ENCODE results near the gene OR11L1.

OR11L1 gene, protein sequence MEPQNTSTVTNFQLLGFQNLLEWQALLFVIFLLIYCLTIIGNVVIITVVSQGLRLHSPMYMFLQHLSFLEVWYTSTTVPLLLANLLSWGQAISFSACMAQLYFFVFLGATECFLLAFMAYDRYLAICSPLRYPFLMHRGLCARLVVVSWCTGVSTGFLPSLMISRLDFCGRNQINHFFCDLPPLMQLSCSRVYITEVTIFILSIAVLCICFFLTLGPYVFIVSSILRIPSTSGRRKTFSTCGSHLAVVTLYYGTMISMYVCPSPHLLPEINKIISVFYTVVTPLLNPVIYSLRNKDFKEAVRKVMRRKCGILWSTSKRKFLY

DNA sequence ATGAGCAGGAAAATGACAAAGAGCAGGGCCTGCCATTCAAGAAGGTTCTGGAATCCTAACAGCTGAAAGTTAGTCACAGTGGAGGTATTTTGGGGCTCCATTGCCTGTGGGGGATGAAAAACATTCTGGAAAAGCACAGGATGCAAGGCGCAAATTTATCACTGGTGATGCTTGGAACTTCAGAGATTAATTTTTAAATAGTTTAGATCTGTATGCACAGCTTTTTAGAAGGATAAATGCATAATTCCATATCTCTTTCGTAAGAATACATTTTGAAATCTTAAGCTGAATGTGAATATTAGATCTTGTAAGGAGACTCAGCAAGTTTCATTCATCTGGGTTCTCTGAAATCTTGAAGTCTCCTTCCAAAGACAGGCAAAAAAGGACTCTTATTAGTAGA is at the start of gene OR11L1:
Gene OR11L1 (minus strand): TSS at position 101 of the 400 bp plus-strand sequence. CDS start 0 bp downstream, at position 101.
- no peak for FAIRE-seq

DNA sequence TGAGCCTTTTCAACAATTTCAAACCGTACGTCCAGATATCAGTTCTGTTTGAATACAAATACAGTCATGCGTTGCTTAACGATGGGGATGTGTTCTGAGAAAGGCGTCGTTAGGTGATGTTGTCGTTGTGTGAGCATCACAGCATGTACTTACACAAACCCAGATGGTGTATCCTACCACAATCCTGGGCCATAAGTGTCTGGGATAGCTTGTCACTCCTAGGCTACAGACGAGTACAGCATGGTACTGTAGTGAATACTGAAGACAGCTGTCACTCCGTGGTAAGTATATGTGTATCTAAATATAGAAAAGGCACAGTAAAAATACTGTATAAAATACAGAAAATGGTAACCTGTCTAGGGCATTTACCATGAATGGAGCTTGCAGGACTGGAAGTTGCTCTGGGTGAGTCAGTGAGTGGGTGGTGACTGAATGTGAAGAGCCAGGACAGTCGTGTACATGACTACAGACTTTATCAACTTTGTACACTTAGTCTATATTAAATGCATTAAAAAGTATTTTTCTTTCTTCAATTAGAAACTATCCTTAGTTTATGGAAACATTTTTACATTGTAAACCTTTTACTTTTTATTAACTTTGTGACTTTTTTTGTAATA is 43.2 kb upstream of the OR11L1 start:
- peak; percentile 49 for FAIRE-seq

DNA sequence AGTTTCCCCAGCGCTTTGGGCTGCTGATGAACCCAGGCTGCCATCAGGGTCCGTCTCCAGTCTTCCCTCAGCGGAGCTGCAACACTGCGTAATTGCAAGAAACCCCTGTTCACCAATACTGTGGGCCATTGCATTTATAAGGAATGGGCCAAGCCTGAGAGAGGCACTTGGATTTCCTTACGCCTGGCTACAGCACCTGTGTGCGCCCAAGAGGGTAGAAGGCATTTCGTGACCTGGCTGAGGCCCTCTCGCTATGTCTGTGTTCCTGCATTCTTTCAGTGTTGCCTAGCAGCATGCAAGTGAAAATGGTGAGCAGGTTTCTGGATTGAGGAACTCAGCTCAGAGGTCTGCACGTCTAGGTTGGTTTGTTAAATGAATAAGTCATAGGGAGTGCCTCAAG is 41.6 kb upstream of the OR11L1 start:
- FAIRE-seq = no peak

DNA sequence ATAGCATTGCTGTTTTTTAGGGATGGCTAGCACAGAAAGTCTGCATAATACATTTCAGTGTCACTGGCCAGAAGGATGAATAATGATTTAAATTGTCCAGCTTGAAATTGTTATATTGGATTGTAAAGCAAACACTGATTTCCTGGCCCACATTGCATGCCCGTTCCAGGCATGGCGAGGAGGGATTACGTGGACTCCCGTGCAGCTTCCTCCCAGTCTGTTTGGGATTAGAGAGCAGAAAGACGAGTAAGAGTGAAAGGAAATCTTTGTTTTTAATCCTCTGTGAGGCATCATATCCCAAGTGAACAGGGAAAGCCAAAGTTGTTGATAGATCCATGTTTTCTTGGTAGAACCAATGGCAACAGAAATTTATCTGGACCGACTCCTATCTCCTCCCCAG is 23.7 kb upstream of the OR11L1 start:
- FAIRE-seq = no peak

DNA sequence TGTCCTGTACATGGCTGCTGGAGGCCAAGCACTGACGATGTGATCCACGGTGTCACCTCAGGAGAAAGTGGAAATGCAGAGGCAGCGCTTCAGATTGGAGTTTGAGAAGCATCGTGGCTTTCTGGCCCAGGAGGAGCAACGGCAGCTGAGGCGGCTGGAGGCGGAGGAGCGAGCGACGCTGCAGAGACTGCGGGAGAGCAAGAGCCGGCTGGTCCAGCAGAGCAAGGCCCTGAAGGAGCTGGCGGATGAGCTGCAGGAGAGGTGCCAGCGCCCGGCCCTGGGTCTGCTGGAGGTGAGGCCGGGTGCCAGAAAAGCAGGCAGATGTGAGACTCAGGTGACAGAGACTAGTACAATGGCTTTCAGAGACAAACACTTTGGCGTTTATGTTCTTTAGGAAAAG is 22.9 kb upstream of the OR11L1 start:
- no peak for FAIRE-seq

DNA sequence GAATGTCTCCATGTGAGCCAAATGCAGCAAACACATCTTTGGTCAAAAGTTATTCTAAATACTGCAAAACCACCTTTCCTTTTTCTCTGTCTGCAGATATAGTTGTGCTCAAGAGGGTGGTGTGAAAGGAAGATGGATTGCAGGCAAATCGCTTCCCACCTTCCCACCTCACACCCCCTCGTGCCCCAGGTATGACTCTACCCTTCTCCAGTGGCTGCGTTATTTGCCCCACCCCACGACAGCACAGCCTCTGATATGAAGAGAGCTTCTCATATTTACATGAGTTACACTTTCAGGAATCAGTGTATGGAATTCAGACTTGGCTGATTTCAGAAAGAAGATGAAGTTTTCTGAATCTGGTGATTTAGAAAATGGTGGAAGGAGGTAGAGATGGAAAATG is 21.1 kb upstream of the OR11L1 start:
- no peak for FAIRE-seq

DNA sequence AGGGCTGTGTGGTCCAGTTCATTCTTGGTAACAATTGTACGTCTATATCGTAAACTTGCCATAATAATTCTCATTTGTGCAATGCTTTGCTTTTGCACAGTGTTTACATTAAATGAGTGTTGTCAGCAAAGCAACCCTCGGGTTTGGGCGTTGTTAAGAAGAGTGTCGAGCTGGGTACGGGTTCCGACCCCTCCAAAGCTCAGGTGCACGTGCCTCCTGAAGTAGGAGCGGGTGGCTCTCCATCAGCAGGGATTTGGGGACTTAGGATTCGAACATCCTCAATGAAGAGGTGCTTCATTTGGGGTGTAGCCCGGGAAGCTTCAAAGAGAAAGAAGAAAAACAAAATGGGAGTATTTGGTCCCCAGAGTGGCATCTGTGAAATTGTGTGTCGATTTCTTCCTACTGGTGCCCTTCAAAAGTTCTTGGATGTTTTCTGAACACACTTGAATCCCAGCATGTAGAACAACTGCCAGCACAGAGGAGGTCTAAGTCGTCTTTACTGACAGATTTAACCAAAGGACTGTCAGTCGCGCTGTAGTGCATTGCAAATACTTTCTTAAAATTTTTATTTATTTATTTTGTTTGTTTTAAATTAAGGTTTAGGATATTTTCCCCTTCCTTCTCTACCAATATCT is 16.4 kb upstream of the OR11L1 start:
- no peak for FAIRE-seq

DNA sequence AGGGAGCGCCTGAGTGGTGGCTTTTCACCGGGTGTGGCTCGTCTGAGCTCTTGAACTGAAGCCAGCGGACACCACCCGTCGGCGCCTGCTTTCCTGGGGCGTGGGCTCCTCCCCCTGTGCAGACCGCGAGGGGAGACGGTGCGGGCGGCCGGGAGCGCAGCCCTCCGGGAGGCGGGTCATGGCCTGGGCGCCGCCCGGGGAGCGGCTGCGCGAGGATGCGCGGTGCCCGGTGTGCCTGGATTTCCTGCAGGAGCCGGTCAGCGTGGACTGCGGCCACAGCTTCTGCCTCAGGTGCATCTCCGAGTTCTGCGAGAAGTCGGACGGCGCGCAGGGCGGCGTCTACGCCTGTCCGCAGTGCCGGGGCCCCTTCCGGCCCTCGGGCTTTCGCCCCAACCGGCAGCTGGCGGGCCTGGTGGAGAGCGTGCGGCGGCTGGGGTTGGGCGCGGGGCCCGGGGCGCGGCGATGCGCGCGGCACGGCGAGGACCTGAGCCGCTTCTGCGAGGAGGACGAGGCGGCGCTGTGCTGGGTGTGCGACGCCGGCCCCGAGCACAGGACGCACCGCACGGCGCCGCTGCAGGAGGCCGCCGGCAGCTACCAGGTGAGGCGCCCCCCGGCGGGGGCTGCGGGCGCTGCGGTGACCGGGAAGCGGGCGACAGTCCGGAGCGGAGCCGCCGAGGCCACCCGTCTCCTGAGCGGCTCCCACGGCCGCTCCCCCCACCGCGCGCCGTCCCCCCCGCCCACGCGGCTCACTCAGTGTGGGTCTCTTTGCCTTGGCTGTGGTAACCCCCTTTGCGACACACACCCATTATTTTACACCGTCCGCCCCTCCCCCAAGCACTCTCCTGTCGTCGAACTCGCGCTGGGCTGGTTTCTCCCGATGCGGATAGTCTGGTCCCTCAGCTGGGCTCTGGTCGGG is 15.6 kb upstream of the OR11L1 start, which contains the start of gene TRIM58:
Gene TRIM58 (plus strand): TSS at position 119 of the 916 bp plus-strand sequence. CDS start 60 bp downstream, at position 179.
- no peak for FAIRE-seq

DNA sequence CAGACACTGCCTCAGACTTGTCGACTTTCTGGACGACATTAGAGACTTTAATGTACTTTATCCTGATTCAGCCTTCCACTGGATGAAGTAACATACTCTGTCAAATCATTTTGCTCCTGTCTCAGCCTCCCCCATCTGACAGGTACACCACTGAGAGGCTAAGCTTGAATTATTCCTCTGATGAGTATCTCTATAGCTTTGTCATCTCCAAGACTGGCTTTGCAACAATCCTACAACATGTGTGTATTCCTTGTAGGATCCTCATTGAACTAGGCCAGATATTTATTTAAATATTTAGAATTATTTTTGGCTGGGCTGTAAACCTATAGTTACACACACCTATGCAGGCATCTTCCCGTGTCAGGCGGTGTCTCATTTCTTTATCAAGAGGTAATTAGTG is 14.2 kb upstream of the OR11L1 start:
- FAIRE-seq = no peak

DNA sequence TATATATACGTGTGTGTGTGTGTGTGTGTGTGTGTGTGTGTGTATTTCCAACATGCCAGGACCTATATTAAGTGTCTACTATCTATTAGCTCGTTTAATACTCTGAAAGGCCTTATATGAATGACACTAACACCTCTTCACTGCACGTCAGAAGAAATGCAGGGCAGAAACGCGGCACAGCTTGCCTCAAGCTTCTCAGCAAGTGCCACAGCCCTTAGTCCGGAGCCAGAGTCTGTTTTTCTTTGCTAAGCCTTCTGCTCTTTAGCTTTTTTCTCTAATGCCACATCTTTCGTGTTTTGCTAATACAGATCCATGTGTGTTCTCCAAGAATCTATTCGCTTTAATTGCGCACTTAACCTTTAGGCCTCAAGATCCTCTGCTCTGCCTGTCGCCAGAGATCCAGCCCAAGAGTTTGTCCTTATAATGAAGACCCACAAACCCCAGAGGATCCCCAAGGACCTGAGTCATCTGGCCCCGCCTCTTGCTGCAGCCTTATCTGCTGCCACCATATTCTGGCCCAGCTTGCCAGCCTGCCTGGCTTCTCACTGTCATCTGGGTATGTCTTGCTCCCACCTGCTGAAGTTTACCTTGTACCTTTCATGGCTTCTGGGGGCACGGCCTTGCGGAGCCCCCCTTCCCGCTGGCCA is 13.3 kb upstream of the OR11L1 start:
- FAIRE-seq = no peak

DNA sequence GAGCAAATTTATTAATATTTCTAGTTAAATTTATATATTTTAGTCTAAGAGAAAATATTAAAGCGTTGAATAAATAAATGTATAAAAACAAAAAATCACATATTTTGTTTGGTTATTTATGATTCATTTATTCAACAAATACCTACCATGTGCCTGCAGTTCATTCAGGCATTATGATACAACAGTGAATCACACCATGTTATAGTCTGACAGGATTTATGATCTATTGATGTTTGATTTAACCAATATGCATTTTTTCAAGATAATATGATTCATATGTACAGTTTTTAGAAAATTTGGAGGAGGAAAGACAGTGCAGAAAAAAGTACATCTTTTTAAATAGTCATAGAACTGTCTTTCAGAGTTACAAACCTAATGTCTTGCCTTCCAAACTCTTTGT is 7.9 kb upstream of the OR11L1 start:
- no peak for FAIRE-seq

DNA sequence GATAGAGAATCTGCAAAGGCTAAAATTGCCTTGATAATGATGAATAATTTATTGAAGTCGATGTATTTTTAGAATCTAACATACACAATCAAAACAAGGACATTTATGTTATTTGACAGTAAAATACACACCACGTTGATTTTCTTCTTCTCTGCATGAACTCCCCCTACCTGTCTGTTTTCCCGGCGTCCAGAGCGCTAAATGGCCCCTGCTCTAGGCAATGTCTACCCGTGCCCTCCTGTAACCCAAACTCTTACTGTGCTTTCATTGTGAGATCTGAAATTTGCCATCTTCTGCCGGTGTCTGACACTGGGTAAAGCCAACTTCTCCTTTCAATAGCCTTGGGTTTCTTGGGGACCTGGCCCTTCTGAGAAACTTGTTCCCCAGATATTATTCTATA is 6.7 kb upstream of the OR11L1 start:
- no peak for FAIRE-seq

DNA sequence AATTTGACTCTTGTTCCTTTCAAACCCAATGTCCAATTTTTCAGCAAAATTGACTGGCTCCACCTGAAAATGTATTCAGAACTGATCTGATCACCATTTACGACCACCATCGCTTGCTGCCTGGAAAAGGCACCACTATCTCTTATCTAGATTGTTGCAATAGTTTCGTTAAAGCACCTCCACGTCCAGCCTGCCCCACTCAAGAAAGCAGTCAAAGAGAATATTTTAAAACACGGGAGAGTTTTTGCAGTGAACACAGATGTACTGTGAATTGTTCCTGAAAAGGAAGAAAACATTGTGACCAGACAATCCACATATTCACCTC is 4.0 kb upstream of the OR11L1 start:
- FAIRE-seq = no peak

DNA sequence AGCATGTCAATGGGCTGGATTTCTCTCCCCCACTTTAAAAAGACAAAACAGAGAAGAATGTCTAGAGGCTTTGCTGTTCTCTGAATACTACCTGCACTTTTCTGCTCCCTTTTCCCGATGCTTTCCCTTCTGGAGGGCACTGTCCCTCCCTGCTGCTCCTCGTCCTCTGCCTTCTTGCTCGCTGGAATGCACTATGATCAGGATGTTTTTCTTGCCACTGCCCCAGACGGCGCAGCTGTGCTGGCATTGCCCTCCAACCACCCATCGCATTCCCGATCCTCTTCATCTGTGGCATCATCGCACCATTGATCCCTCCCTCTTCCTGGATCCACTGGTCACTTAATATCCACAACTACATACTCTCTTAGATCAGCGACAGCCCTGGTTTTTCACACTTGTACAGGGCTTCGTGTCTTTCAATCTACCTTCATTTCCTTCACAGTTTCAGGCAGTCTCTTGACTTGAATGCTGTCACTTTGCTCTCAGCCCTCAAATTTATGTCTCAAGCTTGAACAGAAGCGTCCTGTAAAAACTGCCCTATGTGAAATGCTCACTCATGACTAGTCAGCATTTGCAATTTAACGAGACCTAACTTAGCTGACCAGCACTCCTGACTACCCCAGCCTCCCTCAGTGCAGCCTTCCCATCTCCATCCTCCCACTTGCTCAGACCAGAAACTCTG is 3.5 kb upstream of the OR11L1 start:
- no peak for FAIRE-seq

DNA sequence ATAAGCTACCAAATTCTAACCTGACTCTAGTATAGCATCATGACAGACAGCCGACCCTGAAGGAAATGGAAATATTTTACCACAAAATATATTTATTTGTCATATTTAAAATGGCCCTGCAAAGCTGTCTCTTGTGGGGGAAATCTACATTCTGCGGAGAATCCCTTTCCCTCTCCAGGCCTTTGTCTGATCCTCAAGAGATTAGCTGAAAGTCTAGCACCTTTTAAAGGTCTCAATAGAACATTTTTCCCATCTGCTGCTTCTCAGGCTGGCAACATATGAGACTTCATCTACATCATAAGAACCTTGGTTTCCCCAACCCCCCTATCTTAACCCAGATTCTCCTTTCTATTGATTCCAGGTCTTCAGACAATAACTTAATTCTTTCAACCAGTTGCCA is 1.7 kb upstream of the OR11L1 start:
- no peak for FAIRE-seq

DNA sequence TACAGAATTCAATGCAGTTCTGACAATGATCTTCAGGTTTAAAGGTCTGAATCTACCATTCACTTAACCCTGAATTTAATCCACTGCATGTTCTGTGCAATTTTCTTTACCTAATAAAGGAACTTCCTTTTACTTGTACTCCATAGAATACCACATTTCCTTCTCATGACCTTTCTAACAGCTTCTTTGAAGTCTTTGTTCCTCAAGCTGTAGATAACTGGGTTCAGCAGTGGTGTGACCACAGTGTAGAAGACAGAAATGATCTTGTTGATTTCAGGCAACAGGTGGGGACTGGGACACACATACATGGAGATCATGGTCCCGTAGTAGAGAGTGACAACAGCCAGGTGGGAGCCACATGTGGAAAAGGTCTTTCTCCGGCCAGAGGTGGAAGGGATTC is 878 bp downstream of the OR11L1 start:
- no peak for FAIRE-seq

DNA sequence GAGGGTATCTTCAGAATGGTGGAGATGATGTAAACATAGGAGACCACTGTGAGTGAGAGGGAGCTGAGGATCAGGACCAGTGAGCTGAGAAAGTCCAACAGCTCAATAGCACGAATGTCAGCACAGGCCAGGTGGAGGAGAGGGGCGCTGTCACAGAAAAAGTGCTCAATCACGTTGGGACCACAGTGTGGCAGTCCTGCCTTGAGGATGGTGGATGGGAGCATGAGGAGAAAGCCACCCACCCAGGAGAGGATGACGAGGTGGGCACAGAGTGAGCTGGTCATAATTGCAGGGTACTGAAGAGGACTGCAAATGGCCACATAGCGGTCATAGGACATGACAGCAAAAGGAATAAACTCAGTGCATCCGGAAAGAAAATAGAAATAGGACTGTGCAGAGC is 8.1 kb downstream of the OR11L1 start:
- FAIRE-seq = no peak

DNA sequence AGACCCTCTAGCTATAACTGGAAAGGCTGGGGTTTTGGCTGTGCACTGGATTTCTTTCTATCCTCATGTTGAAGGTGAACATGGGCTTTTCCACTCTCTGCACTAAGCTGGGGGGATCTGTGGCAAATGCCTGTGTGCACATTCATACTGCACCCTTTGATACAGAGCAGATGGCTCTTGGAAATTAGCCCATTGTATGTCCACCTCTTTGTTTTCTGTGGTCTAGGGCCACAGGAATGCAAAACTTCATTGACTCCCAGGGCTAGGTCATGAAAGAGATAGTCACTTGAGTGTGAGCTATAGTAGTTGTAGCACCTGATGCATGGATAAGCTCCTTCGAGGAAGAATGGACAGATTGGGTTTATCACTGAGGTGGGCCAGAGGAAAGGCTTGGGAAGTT is 12.0 kb downstream of the OR11L1 start:
- no peak for FAIRE-seq

DNA sequence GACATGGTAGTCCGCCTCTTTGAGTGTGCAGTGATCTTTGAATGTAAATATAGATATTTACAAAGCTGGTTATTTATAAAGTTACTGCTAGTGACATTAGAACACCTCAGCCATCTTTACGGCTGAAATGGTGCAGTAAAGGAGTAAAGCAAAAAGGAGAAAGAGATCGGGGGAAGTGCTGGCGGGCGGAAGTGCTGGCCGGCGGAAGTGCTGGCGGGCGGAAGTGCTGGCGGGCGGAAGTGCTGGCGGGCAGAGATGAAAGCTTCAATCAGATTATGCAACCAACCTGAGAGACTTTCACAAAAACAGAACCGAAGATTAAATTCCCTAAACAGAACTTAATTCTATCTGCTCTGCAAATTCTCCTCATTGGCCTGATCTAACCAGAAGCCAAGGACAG is 16.3 kb downstream of the OR11L1 start:
- no peak for FAIRE-seq

DNA sequence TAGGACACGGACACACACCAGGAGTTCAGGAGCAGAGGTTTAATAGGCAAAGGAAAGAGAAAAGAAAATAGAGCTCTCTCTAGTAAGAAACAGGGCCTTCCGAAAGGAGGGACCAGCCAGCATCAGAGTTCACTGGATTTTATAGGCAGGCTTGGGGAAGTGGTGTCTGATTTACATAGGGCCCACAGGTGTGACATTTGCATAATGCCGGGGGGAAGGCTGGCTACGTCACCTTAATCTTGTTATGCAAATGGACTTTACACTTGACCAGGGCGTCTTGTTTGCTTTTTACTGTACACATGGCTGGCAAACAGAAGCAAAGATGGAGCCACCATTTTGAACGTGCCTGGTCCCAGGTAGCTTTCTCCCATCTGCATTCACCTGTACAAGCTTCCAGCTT is 17.7 kb downstream of the OR11L1 start, which contains the start of gene OR14A16:
Gene OR14A16 (minus strand): TSS at position 97 of the 400 bp plus-strand sequence. CDS start 8,390 bp downstream, outside the sequence.
- FAIRE-seq = no peak

DNA sequence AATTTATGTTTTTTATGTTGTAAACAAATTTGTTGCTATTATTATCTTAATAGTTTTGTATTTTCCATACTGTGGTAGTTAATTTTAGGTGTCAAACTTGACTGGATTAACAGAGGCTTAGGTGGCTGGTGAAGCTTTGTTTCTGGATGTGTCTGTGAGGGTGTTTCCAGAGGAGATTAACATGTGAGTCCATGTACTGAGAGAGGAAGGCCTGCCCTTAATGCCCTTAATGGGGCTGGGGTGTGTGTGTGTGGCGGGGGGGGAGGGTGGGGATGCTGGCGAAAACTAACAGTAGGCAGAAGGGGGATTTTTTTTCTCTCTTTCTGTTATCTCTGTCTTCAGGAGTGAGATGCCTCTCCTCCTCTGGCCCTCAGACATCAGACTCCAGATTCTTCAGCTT is 19.6 kb downstream of the OR11L1 start:
- FAIRE-seq = no peak

DNA sequence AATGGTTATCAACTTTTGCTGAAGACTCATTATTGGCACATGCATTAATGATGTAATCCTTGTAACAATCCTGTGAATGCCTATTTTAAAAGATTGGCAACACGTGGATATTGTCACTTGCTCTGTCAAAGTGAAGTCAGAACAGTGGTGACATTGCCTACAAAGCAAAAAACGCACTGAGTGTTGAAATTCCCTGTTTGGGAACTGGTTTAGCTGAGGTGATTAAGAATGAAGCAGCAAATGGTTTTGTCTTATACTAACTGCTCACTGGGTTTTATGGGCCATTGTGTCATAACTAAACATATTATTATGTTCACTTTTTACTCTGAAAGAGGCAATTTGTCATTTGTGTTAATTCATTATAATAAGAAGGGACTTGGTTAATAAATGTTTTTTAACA is 29.1 kb downstream of the OR11L1 start:
- no peak for FAIRE-seq

Measured in A204.1 (cell line).